RWPE2 (cell line): ENCODE measurements around the gene ZSCAN10.
"Not testable (repeated sequence)": the region's sequence is repeated elsewhere in the genome, so short reads cannot be mapped to it uniquely, and the experiment has no call there.

ENCODE experiments used
- ATAC-seq: fragments of 200-7000 bp; cut with Tn5 transposase; 3 replicates; pipeline ENCODE4 v1.9.1; 2021; ENCODE audit warnings: low read depth
- DNase-seq: peaks from one replicate; pipeline ENCODE4 v3.0.0-alpha.2; 2020; ENCODE audit warnings: low spot score
- H3K27ac ChIP-seq: fragments of 450-650 bp; 2 replicates; pipeline ENCODE4 v1.5.1; 2017; ENCODE audit warnings: mild to moderate bottlenecking; ENCODE audit not compliant: poor library complexity, severe bottlenecking
- H3K27me3 ChIP-seq: fragments of 250-450 bp; sonication (Bioruptor Pico); 2 replicates; pipeline ENCODE4 v1.5.1; 2021; ENCODE audit warnings: mild to moderate bottlenecking, moderate library complexity; ENCODE audit not compliant: insufficient read depth, poor library complexity, severe bottlenecking
- H3K36me3 ChIP-seq: fragments of 250-450 bp; sonication (Bioruptor Pico); 2 replicates; pipeline ENCODE4 v1.5.1; 2020; ENCODE audit warnings: low read depth, mild to moderate bottlenecking, moderate library complexity
- H3K4me1 ChIP-seq: fragments of 250-450 bp; sonication (Bioruptor Pico); 2 replicates; pipeline ENCODE4 v1.5.1; 2021; ENCODE audit warnings: mild to moderate bottlenecking, moderate library complexity; ENCODE audit not compliant: insufficient read depth, poor library complexity, severe bottlenecking
- H3K4me3 ChIP-seq: fragments of 250-450 bp; sonication (Bioruptor Pico); 2 replicates; pipeline ENCODE4 v1.5.1; 2021; ENCODE audit warnings: mild to moderate bottlenecking, moderate library complexity; ENCODE audit not compliant: severe bottlenecking
- H3K9me3 ChIP-seq: fragments of 250-450 bp; sonication (Bioruptor Pico); 2 replicates; pipeline ENCODE4 v1.5.1; 2021; ENCODE audit warnings: mild to moderate bottlenecking, moderate library complexity; ENCODE audit not compliant: severe bottlenecking
- TF ChIP-seq, protein P1 (sequence below): fragments of 450-650 bp; IDR thresholded peaks from one replicate; pipeline ENCODE4 v1.5.1; 2017; ENCODE audit warnings: mild to moderate bottlenecking, moderate library complexity; ENCODE audit not compliant: poor library complexity, severe bottlenecking

Gene ZSCAN10

DNA sequence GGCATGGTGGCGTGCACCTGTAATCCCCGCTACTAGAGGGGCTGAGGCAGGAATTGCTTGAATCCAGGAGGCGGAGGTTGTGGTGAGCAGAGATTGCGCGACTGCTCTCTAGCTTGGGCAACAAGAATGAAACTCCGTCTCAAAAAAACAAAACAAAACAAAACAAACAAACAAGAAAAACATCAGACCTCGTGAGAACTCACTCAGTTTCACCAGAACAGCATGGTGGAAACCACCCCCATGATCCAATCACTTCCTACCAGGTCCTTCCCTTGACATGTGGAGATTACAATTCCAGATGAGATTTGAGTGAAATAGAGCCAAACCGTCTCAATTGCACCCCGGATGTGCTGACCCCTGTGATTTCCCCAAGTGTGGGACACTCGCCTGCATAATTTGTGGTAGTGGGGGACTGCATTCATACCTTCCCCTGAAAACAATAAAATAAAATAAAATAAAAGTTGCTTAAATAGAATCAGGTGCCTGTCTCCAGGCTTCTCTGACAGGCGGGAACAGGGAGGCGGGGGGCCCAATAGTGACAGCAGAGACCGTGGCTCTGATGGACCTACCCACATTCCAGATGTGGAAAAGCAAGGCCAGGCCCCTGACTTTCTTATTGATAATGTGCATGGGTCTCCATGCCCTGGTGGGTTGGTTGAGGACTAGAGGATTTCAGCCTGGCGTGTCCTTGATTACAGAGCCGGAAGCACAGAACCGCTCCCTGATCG is 13.1 kb downstream of the ZSCAN10 start:
- H3K9me3 ChIP-seq: no peaks in the 10 kb centered on the region
- H3K4me3 ChIP-seq: no peak overlapping the region
- DNase-seq (peak; percentile 37), ATAC-seq (no peak)
- H3K27me3 ChIP-seq: no peaks in the 10 kb centered on the region
- no peaks in the 10 kb centered on the region for H3K4me1 ChIP-seq
- H3K27ac ChIP-seq: no peak overlapping the region
- H3K36me3 ChIP-seq: no peaks in the 10 kb centered on the region
- TF ChIP-seq, protein P1, sequence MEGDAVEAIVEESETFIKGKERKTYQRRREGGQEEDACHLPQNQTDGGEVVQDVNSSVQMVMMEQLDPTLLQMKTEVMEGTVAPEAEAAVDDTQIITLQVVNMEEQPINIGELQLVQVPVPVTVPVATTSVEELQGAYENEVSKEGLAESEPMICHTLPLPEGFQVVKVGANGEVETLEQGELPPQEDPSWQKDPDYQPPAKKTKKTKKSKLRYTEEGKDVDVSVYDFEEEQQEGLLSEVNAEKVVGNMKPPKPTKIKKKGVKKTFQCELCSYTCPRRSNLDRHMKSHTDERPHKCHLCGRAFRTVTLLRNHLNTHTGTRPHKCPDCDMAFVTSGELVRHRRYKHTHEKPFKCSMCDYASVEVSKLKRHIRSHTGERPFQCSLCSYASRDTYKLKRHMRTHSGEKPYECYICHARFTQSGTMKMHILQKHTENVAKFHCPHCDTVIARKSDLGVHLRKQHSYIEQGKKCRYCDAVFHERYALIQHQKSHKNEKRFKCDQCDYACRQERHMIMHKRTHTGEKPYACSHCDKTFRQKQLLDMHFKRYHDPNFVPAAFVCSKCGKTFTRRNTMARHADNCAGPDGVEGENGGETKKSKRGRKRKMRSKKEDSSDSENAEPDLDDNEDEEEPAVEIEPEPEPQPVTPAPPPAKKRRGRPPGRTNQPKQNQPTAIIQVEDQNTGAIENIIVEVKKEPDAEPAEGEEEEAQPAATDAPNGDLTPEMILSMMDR: no peak

DNA sequence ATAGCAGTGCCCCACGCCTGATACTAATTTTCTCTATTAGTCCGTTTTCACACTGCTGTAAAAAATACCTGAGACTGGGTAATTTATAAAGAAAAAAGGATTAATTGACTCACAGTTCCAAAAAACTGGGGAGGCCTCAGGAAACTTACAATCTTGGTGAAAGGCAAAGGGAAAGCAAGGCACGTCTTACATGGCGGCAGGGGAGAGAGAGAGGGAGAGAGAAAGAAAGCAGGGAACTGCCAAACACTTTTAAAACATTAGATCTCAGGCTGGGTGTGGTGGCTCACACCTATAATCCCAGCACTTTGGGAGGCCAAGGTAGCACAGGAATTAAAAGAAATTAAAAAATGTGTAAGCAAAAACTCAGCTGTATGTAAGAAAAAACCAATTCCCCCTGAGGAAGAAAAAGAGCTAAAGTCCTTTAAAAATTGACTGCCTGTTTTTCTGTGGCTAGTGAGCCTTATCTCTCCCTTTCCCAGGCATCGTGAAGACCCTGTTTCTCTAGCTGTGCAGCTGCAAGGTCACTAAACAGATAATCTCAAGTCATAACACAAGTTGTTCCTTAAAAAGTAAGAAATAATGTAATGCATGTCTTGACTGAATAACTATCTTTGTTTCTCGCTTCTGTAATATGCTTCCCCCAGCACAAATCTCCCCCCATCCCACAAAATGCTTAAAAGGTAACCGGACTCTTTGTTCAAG is 14.0 kb downstream of the ZSCAN10 start:
- no peak overlapping the region for H3K27ac ChIP-seq
- TF ChIP-seq, protein P1: no peak
- no peaks in the 10 kb centered on the region for H3K4me1 ChIP-seq
- H3K9me3 ChIP-seq: no peaks in the 10 kb centered on the region
- ATAC-seq: no peak
- no peak overlapping the region for H3K4me3 ChIP-seq
- no peak for DNase-seq
- H3K27me3 ChIP-seq: no peaks in the 10 kb centered on the region
- H3K36me3 ChIP-seq: no peaks in the 10 kb centered on the region

DNA sequence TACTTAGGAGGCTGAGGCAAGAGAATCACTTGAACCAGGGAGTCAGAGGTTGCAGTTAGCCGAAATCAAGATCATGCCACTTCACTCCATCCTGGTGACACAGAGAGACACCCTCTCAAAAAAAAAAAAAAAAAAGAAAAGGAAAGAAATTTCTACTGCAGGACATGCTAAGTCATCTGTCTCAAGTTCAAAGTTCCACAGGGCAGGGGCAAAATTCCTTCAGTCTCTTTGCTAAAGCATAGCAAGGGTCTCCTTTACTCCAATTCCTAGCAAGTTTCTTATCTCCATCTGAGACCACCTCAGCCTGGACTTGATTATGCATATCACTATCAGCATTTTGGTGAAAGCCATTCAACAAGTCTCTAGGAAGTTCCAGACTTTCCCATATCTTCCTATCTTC is 14.6 kb downstream of the ZSCAN10 start:
- ATAC-seq (no peak), DNase-seq (no peak)
- Histone ChIP-seq H3K4me3 (no peak overlapping the region), H3K9me3 (no peaks in the 10 kb centered on the region), H3K4me1 (no peaks in the 10 kb centered on the region), H3K36me3 (no peaks in the 10 kb centered on the region), H3K27ac (no peak overlapping the region), H3K27me3 (peaks cover 6% of the 10 kb centered on the region)
- TF ChIP-seq, protein P1: no peak

DNA sequence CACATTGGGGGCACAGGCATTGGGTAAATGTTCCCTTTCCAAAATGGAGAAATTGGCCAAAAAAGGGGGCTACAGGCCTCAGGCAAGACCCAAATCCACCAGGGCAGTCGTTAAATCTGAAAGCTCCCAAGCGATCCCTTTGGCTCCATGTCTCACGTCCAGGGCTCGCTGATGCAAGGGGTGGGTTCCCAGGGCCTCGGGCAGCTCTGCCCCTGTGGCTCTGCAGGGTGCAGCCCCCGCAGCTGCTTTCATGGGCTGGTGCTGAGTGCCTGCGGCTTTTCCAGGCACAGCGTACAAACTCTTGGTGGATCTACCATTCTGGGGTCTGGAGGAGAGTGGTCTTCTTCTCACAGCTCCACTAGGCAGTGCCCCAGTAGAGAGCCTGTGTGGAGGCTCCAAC is 15.7 kb downstream of the ZSCAN10 start:
- not testable (repeated sequence) for H3K27me3 ChIP-seq, H3K27ac ChIP-seq, ATAC-seq, H3K9me3 ChIP-seq, H3K36me3 ChIP-seq, H3K4me3 ChIP-seq, DNase-seq, H3K4me1 ChIP-seq

DNA sequence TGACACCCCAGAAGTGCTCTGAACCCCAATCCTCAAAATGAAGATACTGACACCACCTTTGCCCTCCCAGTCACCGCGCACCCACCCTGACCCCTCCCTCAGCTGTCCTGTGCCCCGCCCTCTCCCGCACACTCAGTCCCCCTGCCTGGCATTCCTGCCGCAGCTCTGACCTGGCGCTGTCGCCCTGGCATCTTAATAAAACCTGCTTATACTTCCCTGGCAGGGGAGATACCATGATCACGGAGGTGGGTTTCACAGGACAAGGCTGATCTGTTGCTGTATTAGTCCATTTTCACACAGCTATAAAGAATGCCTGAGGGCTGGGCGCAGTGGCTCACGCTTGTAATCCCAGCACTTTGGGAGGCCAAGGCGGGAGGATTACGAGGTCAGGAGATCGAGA is 17.1 kb downstream of the ZSCAN10 start:
- not testable (repeated sequence) for H3K4me3 ChIP-seq, H3K4me1 ChIP-seq, H3K27me3 ChIP-seq, ATAC-seq, H3K27ac ChIP-seq, H3K36me3 ChIP-seq, H3K9me3 ChIP-seq, DNase-seq

DNA sequence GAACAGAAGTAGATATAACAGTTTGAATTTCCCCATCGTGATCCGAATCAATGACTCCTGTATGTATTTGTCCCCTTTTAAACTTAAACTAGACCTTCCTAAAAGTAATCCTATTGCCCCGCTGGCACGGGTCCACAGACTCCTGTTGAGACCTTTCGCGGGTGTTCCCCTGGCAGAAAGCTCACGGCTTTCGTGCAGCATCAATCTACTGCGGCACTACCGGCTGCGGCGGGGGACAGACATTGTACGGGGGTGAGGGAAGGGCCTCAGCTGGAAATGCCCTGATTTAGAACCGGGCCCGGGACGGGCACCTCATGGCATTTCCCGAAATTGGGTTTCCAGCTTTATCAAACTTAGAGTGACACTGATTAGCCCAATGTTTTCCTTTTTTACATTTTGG is 19.1 kb downstream of the ZSCAN10 start:
- TF ChIP-seq, protein P1: no peak
- no peak for DNase-seq
- peaks cover 13% of the 10 kb centered on the region for H3K27me3 ChIP-seq
- ATAC-seq: no peak
- H3K4me1 ChIP-seq: no peaks in the 10 kb centered on the region
- no peaks in the 10 kb centered on the region for H3K9me3 ChIP-seq
- no peak overlapping the region for H3K27ac ChIP-seq
- no peak overlapping the region for H3K4me3 ChIP-seq
- no peaks in the 10 kb centered on the region for H3K36me3 ChIP-seq
